D721Med (cell line): ENCODE results near the gene MSGN1.

Experiments used
- DNase-seq: peaks from one replicate; pipeline ENCODE4 v3.0.0; 2011; ENCODE audit warnings: low spot score; ENCODE audit not compliant: insufficient read length
- FAIRE-seq: peaks from 2 replicates; lab custom pipeline; 2011; peaks lifted over from hg19 to GRCh38; lab: Jason Lieb, UNC
- CTCF ChIP-seq: IDR thresholded peaks from 2 replicates; pipeline ENCODE4 v1.5.1; 2012; ENCODE audit warnings: mild to moderate bottlenecking, control low read depth; ENCODE audit not compliant: insufficient read depth; ENCODE audit errors: missing control alignments

MSGN1 gene

GRCh38 chr2:17795309-17795708, 21.0 kb upstream of the MSGN1 start:
- TF ChIP-seq CTCF, result no peak
- DNase-seq, result no peak
- no peak for FAIRE-seq

DNA sequence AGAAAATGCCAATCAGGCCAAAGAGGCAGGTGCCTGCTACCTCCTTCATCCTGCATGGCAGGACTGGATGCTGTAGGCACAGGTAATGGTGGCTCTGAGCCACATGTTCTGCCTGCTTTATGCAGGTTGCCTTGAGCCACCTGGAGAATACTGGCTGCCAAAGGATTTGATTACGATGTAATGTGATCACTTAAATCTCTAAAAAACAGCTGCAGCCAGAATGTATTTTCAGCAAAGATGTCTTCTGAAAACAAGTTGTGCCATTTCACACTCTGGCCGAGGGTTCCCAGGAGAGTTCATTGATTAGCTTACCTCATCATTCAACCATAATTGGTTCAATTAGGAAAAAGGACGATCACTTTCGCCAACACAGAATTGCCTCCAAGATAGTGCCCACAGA, 17.9 kb upstream of the MSGN1 start:
- TF ChIP-seq CTCF, result no peak
- FAIRE-seq (no peak), DNase-seq (no peak)

GRCh38 chr2:17799301-17800120, 16.7 kb upstream of the MSGN1 start:
- TF ChIP-seq CTCF, result no peak
- no peak for FAIRE-seq
- no peak for DNase-seq

DNA sequence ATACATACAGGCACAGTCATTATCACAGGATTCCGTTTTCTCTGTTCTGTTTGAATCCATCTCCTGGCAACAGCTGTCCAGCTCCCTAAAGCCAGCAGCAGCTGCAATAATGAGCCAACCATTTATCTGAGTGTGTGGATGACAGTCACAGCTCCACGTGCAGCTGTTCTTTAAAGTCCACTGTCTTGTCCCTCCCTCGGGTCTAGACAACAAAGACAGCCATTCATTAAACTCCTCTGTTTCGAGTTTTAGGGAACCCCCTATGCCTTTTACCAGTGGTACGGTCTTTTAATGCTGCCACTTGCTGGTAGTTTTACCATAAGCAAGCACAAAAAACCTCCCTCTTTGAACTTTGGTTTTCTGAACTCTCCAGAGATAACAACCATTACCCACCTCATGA, 16.0 kb upstream of the MSGN1 start:
- no peak for TF ChIP-seq CTCF
- DNase-seq (no peak), FAIRE-seq (no peak)

- no peak for FAIRE-seq
- TF ChIP-seq CTCF, result no peak
- DNase-seq, result no peak
These were observed 15.4 kb upstream of the MSGN1 start for GRCh38 chr2:17800693-17801458.

DNA sequence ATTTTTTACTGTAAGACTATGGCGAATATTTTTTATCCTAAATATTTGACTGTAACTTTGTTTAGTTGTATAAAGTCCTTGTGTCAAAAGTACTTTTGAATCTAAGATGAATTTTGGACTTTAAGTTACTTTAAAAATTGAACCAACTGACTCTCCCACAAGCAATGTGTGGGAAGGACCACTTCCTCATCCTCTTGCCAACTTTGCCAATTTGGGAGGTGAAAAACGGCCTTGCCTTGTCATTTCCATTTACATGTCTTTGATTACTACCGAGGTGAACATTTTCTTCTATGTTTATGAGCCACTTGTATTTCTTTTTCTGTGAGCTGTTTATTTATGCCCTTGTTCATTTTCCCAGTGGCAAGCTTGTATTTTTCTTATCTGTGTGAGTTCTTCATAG, 12.8 kb upstream of the MSGN1 start:
- FAIRE-seq, result no peak

More for the DNA sequence above, 12.8 kb upstream of the MSGN1 start:
- DNase-seq, result no peak
- no peak for TF ChIP-seq CTCF
